Breast epithelium (tissue), 3 donors: ENCODE data around the gene RBM23.

Experiments used
- CTCF ChIP-seq, 3 donors: fragments of 450-650 bp; IDR thresholded peaks; one replicate each; pipeline ENCODE4 v1.5.1; 2016 to 2017; ENCODE audit warnings: antibody characterized with exemption in 3 of 3, mild to moderate bottlenecking in 3 of 3, moderate library complexity in 3 of 3
- POLR2A ChIP-seq: fragments of 450-650 bp; IDR thresholded peaks from one replicate; pipeline ENCODE4 v1.6.1; 2016; ENCODE audit warnings: antibody characterized with exemption, mild to moderate bottlenecking, moderate library complexity

GRCh38 chr14:22845821-22846625, 72.9 kb downstream of the RBM23 start:
- TF ChIP-seq POLR2A (no peak), CTCF (IDR thresholded peaks at IDR 0.05) (no peak)
